Gastroesophageal sphincter (tissue), 2 donors: ENCODE data around the gene CHST11.

Experiments used
- POLR2A ChIP-seq, 2 donors: fragments of 450-650 bp; IDR thresholded peaks; one replicate each; pipeline ENCODE4 v1.6.1; 2017; ENCODE audit warnings: antibody characterized with exemption in 2 of 2, mild to moderate bottlenecking in 2 of 2, moderate library complexity in 1 of 2
- POLR2AphosphoS5 ChIP-seq: sonication (generic); formaldehyde crosslinking; IDR thresholded peaks from one replicate; pipeline ENCODE4 v1.6.1; 2017; ENCODE audit warnings: antibody characterized with exemption

- no peak for TF ChIP-seq POLR2A (IDR thresholded peaks at IDR 0.05)
- no peak for TF ChIP-seq POLR2AphosphoS5
These were observed 14.6 kb downstream of the CHST11 start for GRCh38 chr12:104471336-104471735.
